ENCODE data around the gene TTL. TPM values are rescaled to one million over a fixed set of nuclear protein-coding genes. Genes with fewer than 3 reads are reported as not detected.
"Not testable (repeated sequence)": the region's sequence is repeated elsewhere in the genome, so short reads cannot be mapped to it uniquely, and the experiment has no call there.

The TTL gene
- total RNA-seq = 10 to 100 TPM; 38.5 to 38.6 TPM

DNA sequence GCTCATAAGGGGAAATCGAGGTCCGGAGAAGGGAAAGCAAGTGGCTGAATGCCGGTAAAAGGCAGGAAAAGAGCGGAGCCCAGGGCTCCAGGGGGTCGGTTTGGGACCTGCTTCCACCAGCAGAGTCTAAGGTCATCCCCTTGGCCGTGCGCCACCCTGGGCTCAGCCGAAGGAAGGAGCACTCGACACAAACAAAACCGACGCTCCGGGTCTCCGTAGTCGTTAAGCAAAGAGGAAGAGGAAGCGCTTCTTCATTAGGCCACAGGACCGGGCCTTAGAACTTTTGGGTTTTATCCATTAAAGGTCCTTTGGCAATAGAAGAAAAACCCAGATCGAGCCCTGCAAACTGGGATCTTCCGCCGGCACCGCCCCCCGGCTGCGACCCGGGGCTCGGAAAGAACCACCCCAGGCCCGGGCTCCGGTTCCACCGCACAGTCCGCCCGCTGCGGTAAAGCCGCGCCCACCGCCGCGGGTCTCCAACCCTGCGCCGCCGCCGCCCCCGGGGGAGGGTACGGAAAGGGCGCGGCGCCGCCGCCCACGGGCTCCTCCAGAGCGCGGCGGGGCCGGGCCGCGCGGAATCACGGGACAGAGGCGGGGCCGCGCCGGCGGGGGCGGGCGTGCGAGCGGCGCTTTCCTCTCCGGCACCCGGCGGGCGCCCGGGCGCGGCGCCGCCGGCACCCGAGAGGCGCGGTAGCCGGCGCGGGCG lies at the start of gene TTL:
Gene TTL, plus strand, starts transcription at position 629 of the 706 bp plus-strand sequence. CDS start 189 bp downstream, outside the sequence.
- H3K36me3 Mint-ChIP-seq (ENCODE audit: low read depth) = peaks cover 18% of the 10 kb centered on the region
- peak within 1 kb of the TSS; percentile 93 for H3K4me3 Mint-ChIP-seq
- H3K9me3 Mint-ChIP-seq = no peaks in the 10 kb centered on the region
- POLR2A ChIA-PET = interaction anchor here (0.6 kb wide), 1 partner anchor 558 kb away, joined by 3 read pairs; no protein-coding TSS in a partner anchor
- H3K4me1 Mint-ChIP-seq = peaks cover 33% of the 10 kb centered on the region
- H3K27me3 Mint-ChIP-seq = no peaks in the 10 kb centered on the region
- CTCF ChIA-PET = interaction anchor here (0.6 to 1.6 kb wide), 7 partner anchors 9 to 299 kb away, joined by 3 to 4 read pairs (median 3); partner anchors contain the start of gene CHCHD5
- peak; percentile 77 for DNase-seq
- peak within 1 kb of the TSS; percentile 88 for H3K27ac Mint-ChIP-seq

DNA sequence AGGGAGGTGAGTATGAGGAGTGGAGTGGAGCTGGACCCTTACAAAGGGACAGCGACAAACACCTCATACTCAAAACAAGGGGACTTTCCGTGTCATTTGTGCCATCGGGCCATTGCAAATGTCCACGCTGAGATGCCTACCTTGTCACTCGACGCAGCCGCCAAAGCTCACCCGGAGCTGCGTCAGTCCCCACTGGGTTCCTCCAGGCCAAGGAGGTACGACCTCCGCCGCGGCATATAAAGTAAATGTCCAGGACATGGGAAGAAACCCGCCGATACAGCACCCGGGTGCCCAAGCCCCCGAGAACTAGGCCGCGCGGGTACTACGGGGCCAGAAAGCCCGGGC lies 49.6 kb upstream of the TTL start:
- H3K4me1 Mint-ChIP-seq; CTCF ChIA-PET; POLR2A ChIA-PET; H3K9me3 Mint-ChIP-seq; DNase-seq; H3K36me3 Mint-ChIP-seq (ENCODE audit: low read depth); H3K27me3 Mint-ChIP-seq: not testable (repeated sequence)
- Mint-ChIP-seq H3K4me3 (peak overlapping the region; percentile 70), H3K27ac (peak overlapping the region; percentile 60)

DNA sequence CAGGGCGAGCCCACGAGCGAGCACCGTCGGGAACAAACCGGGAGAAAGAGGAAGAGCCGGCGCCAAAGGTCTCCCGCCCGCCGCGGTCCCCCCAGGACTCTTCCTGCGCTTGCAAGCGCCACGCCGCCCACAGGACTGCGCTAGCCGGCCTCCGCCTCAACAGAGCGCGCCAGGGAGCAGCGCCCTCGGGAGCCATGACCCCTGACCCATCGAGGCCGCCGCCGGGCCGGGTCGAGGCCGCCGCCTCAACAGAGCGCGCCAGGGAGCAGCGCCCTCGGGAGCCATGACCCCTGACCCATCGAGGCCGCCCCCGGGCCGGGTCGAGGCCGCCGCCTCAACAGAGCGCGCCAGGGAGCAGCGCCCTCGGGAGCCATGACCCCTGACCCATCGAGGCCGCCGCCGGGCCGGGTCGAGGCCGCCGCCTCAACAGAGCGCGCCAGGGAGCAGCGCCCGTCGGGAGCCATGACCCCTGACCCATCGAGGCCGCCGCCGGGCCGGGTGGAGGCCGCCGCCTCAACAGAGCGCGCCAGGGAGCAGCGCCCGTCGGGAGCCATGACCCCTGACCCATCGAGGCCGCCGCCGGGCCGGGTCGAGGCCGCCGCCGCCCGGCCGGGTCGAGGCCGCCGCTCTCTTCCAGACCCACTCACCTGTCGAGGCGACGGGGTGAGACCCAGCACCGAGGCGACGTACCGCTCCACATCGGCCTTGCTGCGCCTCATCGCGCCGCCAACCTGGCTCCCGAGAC lies 49.0 kb upstream of the TTL start:
- H3K4me1 Mint-ChIP-seq; DNase-seq; POLR2A ChIA-PET; H3K9me3 Mint-ChIP-seq; H3K27me3 Mint-ChIP-seq; H3K36me3 Mint-ChIP-seq (ENCODE audit: low read depth): not testable (repeated sequence)
- CTCF ChIA-PET = interaction anchor here (0.5 to 0.7 kb wide), 3 partner anchors 311 to 600 kb away, joined by 3 to 4 read pairs (median 3); no protein-coding TSS in a partner anchor
- Mint-ChIP-seq H3K4me3 (peak overlapping the region; percentile 70), H3K27ac (peak overlapping the region; percentile 60)

DNA sequence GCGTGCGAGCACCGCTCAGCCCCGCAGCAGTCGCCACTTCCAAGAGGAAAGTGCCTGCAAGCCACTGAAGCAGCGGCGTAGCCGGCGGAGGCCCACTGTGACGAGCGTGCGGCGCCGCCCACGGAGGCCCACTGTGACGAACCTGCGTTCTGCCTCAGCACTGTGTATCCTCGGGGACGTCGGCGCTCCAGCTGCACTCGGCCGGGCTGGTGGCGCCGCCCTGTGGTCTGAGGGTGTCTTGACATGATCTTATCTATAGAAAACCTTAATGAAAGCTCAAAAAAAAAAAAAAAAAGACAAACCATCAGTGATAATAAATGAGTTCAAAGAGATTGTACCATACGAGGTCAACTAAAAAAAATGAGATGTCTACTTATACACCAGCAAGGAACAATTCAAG lies 48.5 kb upstream of the TTL start, which contains the start of gene RGPD8:
Gene RGPD8, minus strand, starts transcription at position 166 of the 400 bp plus-strand sequence. CDS start 192 bp downstream, outside the sequence.
- POLR2A ChIA-PET; H3K9me3 Mint-ChIP-seq; H3K36me3 Mint-ChIP-seq (ENCODE audit: low read depth); H3K4me1 Mint-ChIP-seq; H3K27me3 Mint-ChIP-seq: not testable (repeated sequence)
- peak within 1 kb of the TSS; percentile 76 for H3K27ac Mint-ChIP-seq
- DNase-seq = peak; percentile 92
- CTCF ChIA-PET = interaction anchor here (0.5 to 0.7 kb wide), 3 partner anchors 312 to 601 kb away, joined by 3 to 4 read pairs (median 3); no protein-coding TSS in a partner anchor
- H3K4me3 Mint-ChIP-seq = peak within 1 kb of the TSS; percentile 70

DNA sequence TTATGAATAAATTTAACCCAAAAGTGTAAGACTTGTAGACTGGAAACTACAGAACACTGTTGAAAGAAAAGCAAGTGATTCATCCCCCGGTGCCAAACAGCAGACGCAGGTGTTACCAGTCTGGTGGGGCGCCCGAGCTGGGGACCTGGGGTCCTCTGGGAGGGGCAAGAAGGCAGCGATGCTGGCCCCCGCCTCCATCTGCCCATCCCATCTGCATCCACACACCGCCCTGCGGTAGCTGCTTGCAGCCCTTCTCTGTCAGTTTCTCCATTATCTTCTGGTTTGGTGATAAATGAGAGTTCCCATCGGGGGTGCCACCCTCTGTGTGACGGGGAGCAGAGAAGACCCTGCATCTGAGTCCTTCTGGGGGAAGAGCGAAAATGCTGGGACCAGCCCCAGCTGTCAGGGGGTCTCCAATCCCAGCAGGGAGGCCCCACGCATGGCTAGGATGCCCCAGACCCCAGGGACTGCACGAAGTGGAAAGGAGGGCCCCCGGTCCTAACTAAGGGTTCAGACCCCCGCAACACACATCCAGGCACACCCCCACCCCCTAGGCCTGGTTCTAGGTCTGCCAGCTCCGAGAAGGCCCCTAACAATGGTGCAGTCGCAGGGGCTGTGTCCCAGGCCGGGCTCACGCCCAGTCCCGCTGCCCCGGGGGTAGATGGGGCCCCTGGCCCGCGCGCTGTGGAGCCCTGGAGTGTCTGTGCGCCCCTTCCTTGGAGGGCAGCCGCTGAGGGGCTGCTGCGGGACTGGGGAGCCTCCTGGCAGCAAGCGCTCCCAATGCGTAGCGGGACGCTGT lies 47.8 kb upstream of the TTL start:
- POLR2A ChIA-PET = no interaction called here

GRCh38 chr2:112434890-112435715 lies 46.9 kb upstream of the TTL start:
- H3K27me3 Mint-ChIP-seq; H3K4me3 Mint-ChIP-seq; H3K36me3 Mint-ChIP-seq (ENCODE audit: low read depth); H3K27ac Mint-ChIP-seq; POLR2A ChIA-PET; DNase-seq; H3K9me3 Mint-ChIP-seq; H3K4me1 Mint-ChIP-seq; CTCF ChIA-PET: not testable (repeated sequence)

More for the DNA sequence above, 47.8 kb upstream of the TTL start:
- CTCF ChIA-PET = no interaction called here
- Mint-ChIP-seq H3K27me3 (peaks cover 6% of the 10 kb centered on the region), H3K27ac (no peak overlapping the region), H3K9me3 (no peaks in the 10 kb centered on the region), H3K36me3 (ENCODE audit: low read depth) (no peaks in the 10 kb centered on the region), H3K4me1 (peaks cover 6% of the 10 kb centered on the region), H3K4me3 (no peak overlapping the region)
- DNase-seq = no peak

- H3K27ac Mint-ChIP-seq; H3K4me1 Mint-ChIP-seq; DNase-seq; CTCF ChIA-PET; POLR2A ChIA-PET; H3K9me3 Mint-ChIP-seq; H3K4me3 Mint-ChIP-seq; H3K36me3 Mint-ChIP-seq (ENCODE audit: low read depth): not testable (repeated sequence)
- peaks cover 14% of the 10 kb centered on the region for H3K27me3 Mint-ChIP-seq
These were observed 46.1 kb upstream of the TTL start for GRCh38 chr2:112435716-112436431.

DNA sequence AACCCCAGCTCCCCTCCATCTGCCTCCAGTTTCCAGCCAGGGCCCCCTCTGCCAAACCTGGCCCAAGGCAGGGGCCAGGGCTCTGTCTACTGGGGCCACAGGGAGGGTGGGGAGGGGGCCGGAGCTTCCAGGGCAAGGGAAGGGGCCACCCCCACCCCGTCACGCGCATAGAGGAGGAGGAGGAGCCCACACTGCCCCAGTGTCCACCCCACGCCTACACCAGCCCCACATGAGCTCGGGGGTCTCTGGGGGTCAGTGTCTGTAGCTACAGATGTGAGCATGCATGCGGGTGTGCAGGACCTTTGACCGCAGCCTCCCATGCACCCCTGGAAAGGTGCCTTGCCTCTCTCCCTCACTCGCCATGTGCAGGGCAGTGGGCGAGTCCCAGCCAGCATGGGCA lies 45.0 kb upstream of the TTL start:
- peaks cover 18% of the 10 kb centered on the region for H3K27me3 Mint-ChIP-seq
- CTCF ChIA-PET; H3K4me1 Mint-ChIP-seq; H3K4me3 Mint-ChIP-seq; POLR2A ChIA-PET; H3K9me3 Mint-ChIP-seq; DNase-seq; H3K36me3 Mint-ChIP-seq (ENCODE audit: low read depth); H3K27ac Mint-ChIP-seq: not testable (repeated sequence)

- DNase-seq; H3K9me3 Mint-ChIP-seq; H3K4me3 Mint-ChIP-seq; CTCF ChIA-PET; H3K36me3 Mint-ChIP-seq (ENCODE audit: low read depth); H3K4me1 Mint-ChIP-seq; H3K27ac Mint-ChIP-seq; POLR2A ChIA-PET: not testable (repeated sequence)
- peaks cover 22% of the 10 kb centered on the region for H3K27me3 Mint-ChIP-seq
These were observed 44.5 kb upstream of the TTL start for GRCh38 chr2:112437405-112437831.

DNA sequence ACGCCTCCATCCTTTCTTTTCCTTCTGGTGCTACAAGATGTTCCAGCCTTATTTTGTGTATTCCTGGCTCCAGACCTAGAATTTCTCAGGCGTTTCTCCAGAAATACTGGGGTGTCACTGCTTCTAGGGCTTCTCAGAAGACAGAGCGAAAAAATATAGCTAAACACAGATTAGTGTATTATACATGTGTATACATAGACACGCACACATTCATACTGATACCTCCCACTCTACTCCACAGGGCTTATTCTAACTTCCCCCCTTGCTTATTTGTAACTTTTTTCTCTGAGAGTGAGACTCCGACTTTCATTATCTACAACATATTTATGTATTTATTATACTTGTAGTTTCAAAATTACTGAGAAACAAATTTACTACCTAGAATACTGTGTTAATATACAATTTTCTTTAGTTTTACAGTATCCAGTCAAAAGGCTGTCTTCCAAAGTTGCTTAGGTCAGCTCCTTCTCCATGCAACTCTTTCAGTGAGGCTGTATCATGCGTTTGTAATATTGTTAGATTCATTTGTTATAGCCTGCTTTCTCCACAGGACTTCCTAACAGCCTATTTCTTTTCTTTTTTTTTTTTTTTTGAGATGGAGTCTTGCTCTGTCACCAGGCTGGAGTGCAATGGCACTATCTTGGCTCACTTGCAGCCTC lies 43.2 kb upstream of the TTL start:
- H3K36me3 Mint-ChIP-seq (ENCODE audit: low read depth); H3K4me1 Mint-ChIP-seq; DNase-seq; H3K9me3 Mint-ChIP-seq; CTCF ChIA-PET; H3K27ac Mint-ChIP-seq; H3K4me3 Mint-ChIP-seq: not testable (repeated sequence)
- POLR2A ChIA-PET = interaction anchor here (0.5 kb wide), 1 partner anchor 17 kb away, joined by 7 read pairs; no protein-coding TSS in a partner anchor
- peaks cover 26% of the 10 kb centered on the region for H3K27me3 Mint-ChIP-seq

DNA sequence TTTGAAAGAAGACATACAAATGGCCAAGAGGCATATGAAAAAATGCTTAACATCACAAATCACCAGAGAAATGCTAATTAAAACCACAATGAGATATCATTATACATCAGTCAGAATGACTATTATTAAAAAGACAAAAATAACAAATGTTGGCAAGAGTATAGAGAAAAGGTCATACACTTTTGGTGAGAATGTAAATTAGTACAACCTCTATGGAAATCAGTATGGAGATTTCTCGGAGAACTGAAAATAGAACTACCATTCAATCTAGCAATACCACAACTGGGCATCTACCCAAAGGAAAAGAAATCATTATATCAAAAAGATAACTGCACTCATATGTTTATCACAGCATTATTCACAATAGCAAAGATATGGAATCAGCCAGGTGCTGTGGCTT lies 37.7 kb upstream of the TTL start:
- H3K36me3 Mint-ChIP-seq (ENCODE audit: low read depth); H3K4me3 Mint-ChIP-seq; DNase-seq; H3K9me3 Mint-ChIP-seq; H3K4me1 Mint-ChIP-seq; H3K27ac Mint-ChIP-seq; CTCF ChIA-PET; POLR2A ChIA-PET: not testable (repeated sequence)
- peaks cover 27% of the 10 kb centered on the region for H3K27me3 Mint-ChIP-seq

Data from activated CD4-positive, alpha-beta T cell treated with anti-CD3 and anti-CD28 coated beads, Interleukin-2, amount 10 ng/mL, durations not matched to agents 7 days and 5 days (primary cell).